Stimulated activated CD4-positive, alpha-beta T cell treated with anti-CD3 and anti-CD28 coated beads, Interleukin-1b, Interleukin-23, amount 100 ng/mL, for 4 hours (primary cell): ENCODE data around the gene IL25.

Experiments used
- DNase-seq, 2 donors: peaks; one replicate each; pipeline ENCODE4 v3.0.0-alpha.2; 2020; ENCODE audit warnings: low read depth in 2 of 2

Gene IL25

GRCh38 chr14:23353433-23353780, 19.2 kb upstream of the IL25 start:
- no peak for DNase-seq

GRCh38 chr14:23354990-23355389, 17.6 kb upstream of the IL25 start:
- DNase-seq: no peak

GRCh38 chr14:23355871-23356435, 16.7 kb upstream of the IL25 start:
- DNase-seq: no peak

GRCh38 chr14:23356662-23357061, 15.9 kb upstream of the IL25 start:
- no peak for DNase-seq

- DNase-seq: no peak
Observed at GRCh38 chr14:23357261-23357660, 15.3 kb upstream of the IL25 start.

GRCh38 chr14:23358042-23358441, 14.6 kb upstream of the IL25 start:
- no peak for DNase-seq

GRCh38 chr14:23358553-23359166, 13.9 kb upstream of the IL25 start:
- no peak for DNase-seq

GRCh38 chr14:23359167-23359626, 13.4 kb upstream of the IL25 start:
- no peak for DNase-seq

GRCh38 chr14:23359722-23360447, 12.7 kb upstream of the IL25 start:
- no peak for DNase-seq

GRCh38 chr14:23360496-23360895, 12.1 kb upstream of the IL25 start:
- DNase-seq: no peak

- no peak for DNase-seq
Observed at GRCh38 chr14:23361320-23361719, 11.3 kb upstream of the IL25 start.

GRCh38 chr14:23361763-23362162, 10.8 kb upstream of the IL25 start:
- DNase-seq: no peak

GRCh38 chr14:23362200-23362599, 10.4 kb upstream of the IL25 start:
- DNase-seq: no peak

GRCh38 chr14:23364164-23365035, 8.2 kb upstream of the IL25 start:
- DNase-seq: no peak

GRCh38 chr14:23365036-23365731, 7.4 kb upstream of the IL25 start, which contains the start of gene EFS:
Gene EFS (minus strand): TSS chr14:23365172. CDS start chr14:23365025, 147 bp downstream.
- DNase-seq: no peak

GRCh38 chr14:23365732-23366425, 6.7 kb upstream of the IL25 start:
- no peak for DNase-seq

GRCh38 chr14:23366426-23366921, 6.1 kb upstream of the IL25 start:
- DNase-seq: no peak

- DNase-seq: no peak
Observed at GRCh38 chr14:23370221-23370620, 2.4 kb upstream of the IL25 start.

GRCh38 chr14:23371865-23372264, 744 bp upstream of the IL25 start:
- DNase-seq: no peak

- DNase-seq: no peak
Observed at GRCh38 chr14:23373041-23373440, 432 bp downstream of the IL25 start.
